ELF-1 (cell line): ENCODE data around the gene CAB39L.

Experiments
- DNase-seq: peaks from one replicate; pipeline ENCODE4 v3.0.0-alpha.2; 2016; ENCODE audit warnings: low read depth, low spot score

Gene CAB39L

DNA sequence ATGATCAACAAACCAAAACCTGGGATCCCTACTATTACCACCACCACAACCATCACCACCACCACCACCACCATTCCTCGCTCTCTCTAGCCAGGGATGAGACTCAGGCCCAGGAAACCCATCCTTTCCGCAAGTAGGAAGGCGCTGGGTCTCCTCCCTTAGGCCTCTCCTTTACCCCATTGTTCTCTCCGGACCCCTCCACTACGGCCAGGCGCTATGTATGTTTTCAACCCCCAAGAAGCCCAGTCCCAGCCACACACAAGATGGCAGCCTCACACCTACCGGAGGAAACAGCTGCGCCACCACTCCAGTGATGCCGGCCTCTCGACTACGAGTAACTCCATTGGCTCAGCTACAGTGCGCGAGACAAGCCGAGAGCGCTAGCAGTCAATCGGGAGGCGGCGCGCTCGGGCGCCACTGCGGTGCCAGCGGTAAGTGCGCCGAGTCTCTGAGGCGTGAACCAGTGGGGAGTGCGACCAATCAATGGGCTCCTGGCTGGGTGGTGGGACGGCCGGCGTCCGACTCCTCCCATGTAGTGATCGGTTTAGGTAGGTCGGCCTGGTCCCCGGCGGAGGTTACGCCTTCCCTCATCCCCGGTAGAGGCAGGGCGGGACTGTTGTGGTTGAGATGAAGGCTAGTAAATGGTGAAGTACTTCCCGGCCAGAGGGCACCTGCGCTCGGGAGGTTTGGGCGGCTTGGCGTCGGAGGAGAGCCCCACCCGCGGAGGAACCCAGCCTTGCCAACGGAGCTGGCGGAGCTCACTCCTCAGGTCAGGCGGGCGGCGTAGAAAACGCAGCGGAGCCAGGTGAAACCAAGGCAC is at the start of gene CAB39L, which contains the start of gene SETDB2:
TSS of gene CAB39L (minus strand) at position 361 of the 820 bp plus-strand sequence. CDS start 61,154 bp downstream, outside the sequence.
TSS of gene SETDB2 (plus strand) at position 571 of the 820 bp plus-strand sequence. CDS start 7,620 bp downstream, outside the sequence.
- DNase-seq = peak; percentile 100

DNA sequence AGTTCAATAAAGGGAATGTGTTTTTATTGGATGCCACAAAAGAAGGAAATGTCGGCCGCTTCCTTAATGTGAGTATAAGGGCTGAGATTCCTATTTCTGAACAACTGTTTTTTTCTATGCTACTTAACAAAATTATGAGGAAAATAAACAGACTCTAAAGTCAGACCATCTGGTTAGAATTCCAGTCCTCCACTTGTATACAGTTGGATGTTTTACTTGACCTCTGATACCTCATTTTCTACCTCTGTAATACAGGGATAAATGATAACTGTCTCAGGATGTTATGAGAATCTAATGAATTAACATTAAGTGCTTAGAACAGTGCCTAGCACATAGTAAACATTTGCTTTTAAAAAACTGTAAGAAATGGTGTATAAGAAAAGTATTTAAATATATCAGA is 44.7 kb upstream of the CAB39L start:
- no peak for DNase-seq

DNA sequence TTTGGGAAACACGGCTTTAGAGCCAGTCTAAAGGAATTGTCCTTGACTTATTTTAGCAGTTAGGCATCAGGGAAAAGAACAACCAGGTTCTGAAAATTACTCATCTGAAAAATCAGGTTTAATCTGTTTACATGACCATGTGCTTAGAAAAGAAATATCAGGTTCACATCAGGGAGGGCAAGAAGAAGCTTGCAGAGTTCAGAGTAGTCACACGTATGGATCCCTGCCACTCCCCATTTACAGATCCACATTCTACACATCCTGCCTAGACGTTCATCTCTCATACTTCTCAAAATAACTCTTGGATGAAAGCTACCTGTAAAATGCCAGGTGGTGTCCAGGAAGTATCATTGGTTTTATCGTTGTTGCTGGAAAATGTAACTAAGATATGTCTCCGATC is 37.9 kb upstream of the CAB39L start:
- DNase-seq = no peak

DNA sequence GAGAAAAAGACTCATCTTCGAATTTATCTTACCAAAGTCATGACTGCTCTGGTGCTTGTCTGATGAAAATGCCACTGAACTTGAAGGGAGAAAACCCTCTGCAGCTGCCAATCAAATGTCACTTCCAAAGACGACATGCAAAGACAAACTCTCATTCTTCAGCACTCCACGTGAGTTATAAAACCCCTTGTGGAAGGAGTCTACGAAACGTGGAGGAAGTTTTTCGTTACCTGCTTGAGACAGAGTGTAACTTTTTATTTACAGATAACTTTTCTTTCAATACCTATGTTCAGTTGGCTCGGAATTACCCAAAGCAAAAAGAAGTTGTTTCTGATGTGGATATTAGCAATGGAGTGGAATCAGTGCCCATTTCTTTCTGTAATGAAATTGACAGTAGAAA is 32.7 kb upstream of the CAB39L start:
- no peak for DNase-seq

DNA sequence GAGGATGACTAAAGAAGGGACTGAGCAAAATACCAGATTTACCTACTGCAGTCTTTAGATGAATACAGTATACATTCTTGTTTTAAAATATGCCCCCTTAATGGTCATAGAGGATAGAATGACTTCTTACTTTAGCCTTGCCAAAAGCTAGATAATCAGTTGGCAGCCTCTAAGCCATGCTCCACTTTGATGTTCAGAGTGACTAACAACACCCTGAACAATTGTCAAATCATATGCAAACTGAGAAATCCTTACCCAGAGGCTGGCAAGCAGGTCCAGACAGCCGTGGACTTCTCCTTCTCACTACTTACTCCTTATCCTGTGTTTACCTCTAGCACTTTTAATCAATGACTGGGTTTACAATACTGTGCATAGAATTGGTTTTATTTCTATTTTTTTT is 28.3 kb upstream of the CAB39L start:
- DNase-seq = no peak

DNA sequence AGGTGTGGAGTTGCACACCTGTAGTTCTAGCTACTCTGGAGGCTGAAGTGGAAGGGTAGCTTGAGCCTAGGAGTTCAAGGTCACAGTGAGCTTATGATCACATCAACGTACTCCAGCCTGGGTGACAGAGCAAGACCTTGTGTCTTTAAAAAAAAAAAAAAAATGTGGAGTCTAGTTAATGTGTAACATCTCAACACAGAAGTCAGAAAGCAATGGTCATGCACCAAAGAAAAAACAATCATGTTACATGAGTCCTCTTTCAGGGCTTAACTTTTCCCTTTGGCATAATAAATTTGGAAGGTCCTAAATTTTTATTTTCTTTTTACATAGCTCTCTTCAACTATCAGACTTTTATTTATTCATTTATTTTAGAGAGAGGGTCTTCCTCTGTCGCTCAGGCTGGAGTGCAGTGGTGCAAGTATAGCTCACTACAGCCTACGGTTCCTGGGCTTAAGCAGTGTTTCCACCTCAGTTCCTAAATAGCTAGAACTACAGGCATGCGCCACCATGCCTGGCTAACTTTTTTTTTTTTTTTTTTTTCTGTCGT is 22.5 kb upstream of the CAB39L start:
- no peak for DNase-seq

DNA sequence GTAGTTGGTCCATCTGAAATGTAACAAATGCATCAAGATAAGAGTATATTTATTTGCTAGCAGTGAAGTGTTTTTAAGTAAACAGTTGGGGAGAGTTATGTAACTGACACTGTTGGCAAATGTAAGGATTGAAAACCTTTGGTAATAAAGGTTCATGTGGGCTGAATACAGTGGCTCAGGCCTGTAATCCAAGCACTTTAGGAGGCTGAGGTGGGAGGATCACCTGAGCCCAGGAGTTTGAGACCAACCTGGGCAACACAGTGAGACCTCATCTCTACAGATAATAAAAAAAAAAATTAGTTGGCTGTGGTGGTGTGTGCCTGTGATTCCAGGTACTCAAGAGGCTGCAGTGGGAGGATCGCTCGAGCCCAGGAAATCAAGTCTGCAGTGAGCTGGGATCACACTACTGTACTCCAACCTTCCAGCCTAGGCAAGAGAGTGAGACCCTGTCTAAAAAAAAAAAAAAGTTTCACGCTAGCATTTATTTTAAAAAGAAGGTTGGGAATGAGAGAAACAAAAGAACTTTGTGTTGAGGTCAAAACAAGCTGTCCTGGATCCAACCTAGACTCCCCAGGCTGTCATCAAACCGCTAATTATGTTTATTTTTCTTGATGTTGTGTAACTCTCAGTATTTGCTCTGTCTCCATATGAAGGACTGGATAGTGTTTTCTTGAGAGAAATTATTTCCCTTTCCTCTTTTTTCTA is 20.9 kb upstream of the CAB39L start:
- DNase-seq = no peak

DNA sequence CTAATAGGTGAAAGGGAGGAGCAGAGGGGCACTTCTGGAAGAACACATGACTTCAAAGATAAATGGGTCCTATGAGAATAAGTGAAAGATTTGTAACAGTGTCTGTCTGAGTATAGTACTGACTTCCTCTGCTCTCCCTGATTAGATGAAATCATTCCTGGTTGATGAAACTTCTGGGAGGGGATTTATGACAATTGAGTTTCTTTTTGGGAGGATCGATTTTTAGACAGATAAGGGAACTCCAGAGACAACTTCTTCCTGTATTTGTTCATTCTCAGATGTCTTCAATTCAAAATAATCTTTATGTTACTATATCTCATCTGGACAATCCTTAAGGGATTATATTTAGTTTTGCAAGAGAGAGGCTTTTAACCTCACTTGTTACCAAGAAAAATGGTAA is 20.2 kb upstream of the CAB39L start:
- DNase-seq = no peak

DNA sequence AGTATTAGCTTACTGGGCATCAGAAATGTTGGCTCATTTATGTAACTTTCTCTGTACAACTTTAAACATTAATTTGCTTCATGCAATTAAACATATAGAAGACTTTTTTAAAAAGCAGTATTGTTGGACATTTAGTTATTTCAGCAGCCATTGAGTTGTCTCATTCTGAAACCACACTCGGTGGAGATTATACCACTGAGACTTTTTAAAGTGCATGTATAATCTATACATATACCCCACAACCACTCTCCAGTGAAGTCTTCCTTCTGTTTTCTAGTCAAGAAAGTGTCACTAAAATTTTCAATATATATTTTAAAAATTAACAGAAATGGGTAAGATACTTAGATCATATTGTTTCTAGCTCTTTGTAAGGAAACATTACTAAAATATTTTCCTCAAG is 15.7 kb upstream of the CAB39L start:
- no peak for DNase-seq

DNA sequence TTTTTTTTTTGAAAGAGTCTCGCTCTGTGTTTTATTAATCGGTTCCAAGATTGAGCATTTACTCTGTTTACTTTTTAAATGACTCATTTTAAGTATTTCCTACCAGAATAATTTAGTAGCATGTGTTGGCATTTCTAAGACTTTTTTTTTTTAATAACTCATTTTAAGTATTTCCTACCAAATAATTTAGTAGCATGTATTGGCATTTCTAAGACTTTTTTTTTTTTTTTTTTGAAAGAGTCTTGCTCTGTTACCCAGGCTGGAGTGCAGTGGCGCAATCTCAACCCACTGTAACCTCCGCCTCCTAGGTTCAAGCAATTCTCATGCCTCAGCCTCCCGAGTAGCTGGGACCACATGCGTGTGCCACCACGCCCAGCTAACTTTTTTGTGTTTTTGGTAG is 13.4 kb upstream of the CAB39L start:
- no peak for DNase-seq

DNA sequence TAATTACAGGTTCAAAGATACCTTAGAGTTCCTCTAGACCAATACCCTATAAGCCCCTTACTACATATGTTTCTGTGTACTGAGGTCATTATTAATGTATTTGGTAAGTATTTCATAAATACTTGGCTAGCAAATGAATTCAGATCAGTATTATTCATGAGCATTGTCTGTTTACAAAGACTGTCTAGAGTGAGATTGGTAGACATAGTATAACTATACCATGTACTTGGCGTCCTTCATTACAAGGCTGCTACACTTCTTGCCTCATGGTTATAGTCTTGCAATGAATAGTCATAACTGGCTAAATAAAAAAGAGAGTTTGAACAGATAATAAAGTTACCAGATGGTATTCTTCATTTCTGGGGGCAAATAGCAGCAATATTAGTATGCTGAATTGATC is 12.3 kb upstream of the CAB39L start:
- DNase-seq = no peak

DNA sequence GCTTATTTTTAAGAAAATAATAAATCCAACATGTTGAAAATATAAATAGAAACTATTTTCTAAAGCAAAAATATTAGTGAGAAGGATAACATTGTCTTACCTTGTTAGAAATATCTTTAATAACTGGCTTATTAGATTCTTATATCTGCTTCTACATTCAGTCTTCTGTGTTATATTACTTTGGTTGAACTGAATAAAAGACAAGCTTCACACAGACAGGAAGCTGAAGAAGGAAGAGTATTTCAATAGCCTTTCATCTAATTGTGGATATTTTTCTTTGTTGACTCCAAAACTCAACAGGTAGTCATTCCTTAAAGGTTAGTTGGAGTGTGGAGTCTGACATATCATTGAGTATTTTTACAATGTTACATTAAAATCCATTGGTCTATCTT is 11.1 kb upstream of the CAB39L start:
- DNase-seq = no peak

DNA sequence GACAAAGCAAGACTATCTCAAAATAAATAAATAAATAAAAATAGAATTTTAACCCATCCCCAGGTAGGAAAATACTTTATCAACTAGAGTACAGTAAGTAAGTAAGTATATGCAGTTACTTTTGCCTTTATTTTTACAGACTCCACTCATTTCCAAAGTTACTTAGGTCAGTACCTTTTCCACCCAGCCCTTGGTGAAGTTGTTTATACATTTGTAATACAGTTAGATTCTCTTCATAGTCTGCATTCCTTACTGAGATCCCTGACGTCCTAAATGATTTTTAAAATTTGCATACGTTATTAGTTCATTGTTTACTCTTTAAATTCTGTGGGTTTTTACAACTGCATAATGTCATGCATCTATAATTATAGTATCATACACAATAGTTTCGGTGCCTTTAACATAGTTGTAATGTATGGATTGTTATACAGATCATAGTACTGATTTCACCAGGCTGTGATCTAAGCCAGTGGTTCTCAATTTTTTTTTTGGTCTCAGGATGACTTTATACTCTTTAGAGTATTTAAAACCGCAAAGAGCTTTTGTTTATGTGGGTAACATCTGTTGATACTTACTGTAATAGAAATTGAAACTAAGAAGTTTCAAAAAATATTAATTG is 10.6 kb upstream of the CAB39L start:
- DNase-seq = no peak

DNA sequence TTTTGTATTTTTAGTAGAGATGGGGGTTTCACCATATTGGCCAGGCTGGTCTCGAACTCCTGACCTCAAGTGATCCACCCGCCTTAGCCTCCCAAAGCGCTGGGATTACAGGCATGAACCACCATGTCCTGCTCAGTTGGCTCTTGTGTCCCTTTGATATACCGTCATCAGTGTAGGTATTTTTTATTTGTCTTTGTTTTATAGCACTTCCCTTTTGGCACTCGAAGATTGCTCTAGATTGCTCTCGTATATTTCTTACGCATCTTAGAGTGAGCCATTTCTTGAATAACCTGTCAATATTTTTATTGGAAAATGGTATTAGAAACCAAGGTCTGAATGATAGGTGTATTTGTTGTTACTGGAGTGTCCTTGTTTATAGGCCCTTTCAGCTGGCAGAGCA is 9.6 kb upstream of the CAB39L start:
- no peak for DNase-seq

DNA sequence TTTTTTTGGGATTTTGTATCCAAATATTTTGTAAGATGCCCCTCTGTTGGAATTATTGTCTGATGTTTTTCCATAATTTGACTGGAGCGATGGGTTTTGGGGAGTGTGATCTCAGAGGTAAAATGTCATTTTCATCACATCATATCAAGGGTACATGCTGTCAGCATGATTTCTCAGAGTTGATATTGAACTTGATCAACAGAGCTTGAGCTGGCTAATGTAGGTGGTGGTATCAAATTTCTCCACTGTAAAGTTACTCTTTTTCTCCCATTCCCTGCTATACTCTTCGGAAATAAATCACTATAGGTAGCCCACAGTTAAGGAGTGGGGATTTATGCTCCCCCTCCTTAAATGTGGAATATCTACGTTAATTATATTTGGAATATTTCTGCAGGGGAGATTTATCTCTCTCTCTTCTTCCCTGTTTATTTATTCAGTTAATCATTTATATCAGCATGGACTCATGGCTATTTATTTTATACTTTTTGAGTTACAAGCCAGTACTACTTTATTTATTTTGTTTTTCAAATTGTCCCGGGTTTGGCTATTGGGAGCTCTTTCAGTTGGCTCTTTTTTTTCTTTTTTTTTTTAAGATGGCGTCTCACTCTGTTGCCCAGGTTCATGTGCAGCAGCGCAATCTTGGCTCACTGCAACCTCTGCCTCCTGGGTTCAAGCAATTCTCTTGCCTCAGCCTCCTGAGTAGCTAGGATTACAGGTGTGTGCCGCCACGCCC is 9.0 kb upstream of the CAB39L start:
- DNase-seq = no peak

DNA sequence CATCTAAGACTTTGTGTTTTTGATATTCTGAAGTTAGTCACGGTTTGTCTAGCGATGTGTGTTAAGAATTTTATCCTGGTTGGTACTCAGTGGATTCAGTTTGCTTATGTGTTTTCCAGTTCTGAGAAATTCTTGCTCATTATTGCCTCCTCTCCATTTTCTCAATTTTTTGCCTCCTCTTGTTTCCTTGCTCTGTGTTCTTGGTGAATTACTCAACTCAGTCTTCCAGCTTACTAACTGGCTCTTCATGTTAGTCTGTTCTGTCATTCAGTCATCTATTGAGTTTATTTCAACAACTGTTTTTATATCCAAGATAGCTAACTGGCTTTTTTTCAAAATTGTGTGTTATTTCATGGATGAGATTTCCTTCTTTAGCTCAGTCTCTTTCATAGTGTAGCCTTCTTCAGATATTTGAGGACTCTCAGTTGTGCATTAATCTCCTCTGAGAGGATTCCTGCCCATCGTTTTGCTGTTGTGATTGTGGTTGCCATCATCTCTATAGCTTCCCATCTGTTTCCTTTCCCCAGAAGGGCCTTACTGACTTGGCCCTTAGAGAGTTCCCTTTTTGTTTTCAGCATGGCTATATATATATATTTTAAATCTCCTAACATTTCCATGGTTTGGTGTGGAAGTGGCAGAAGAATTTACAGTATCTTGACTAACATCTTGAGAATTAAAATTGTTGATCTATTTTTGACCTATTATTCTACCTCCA is 6.4 kb upstream of the CAB39L start:
- no peak for DNase-seq

DNA sequence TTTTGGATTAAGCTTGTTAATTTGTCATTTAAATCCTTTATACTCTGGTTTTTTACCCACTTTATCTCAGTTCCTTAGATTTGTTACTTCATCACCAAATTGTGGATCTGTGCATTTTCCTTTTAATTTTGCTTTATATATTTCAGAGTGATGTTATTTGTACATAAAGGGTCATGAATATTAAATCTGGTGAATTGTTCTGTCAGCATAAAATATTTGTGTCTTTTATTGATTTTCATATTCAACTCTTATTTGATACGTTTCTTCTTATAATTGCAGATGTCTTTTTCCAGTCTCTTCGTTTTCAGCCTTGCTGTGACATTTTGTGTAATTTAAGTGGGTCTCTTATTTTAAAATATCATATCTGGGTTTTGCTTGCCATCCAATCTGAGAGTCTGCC is 4.9 kb upstream of the CAB39L start:
- DNase-seq = no peak

DNA sequence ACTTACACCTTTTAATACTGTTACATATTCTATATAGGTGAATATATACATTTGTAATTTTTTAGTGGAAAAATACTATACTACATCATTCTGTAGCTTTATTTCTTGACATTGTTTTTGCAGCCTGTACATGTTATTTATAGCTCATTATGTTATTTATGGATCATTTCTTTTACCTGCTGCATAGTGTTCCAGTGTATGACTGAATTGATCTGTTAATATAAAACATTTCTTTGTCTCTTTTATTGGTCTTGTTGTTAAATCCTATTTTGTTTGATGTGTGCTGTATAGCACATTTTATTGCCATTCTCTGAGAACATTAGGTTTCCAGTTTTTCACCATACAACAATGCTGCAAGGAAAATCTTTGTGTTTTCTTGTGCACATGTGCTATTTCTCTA is 2.6 kb upstream of the CAB39L start:
- DNase-seq = no peak

DNA sequence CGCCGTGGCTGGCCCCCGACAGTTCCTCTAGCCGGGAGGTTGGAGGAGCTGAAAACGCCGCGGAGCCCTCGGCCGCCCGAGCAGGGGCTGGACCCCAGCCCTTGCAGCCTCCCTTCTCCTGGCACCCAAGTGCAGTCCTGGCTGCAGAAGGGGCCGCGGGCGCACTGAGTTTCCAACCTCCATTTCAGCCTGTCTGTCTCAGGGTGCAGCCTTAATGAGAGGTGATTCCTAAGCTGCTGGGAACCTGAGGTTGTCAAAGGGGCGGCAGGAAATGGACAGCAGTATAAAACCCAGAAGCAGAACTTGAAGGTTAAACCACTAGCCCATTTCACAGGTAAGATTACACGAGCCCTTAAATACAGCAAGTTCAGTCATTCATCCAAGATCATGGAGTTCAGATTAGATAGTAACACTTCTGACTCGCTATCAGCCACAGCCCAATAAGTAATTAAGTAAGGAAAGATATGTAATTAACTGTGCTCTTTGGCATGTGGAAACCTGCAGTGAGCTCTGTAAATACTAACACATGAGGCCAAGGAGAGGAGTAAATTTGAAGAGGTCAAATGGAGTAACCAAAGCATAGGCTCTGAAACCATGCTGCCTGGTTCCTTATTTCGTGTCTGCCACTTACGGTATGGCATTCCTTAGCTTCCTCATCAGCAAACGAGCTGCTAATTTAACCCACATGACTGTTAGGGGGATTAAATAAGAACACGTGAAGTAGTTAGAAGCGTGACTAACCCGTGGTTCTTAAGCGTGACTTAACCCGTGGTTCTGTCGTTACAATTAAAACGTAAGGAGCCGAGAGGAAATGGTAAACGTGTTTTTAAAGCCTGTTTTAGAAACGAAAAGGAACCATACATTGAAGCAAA is 896 bp upstream of the CAB39L start:
- DNase-seq = peak; percentile 38

DNA sequence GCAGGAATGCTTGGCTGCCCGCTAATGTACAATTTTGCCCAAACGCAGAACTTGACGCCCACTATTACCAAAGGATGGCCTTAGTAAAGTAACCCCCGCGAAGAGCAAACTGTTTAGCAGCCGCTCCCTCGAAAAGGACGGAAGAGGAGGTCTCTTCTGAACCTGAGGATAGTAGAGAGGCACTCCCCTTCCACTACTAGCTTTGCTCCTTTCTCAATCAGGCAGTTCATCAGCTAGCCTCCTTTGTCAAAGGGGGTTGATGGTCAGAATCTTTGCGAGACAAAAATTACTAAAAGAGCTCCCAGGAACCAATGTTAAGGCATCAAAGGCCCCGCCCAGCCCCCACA is 534 bp downstream of the CAB39L start:
- DNase-seq = no peak
